ENCODE results near the gene BAIAP3.

The BAIAP3 gene

GRCh38 chr16:1349351-1349750 lies 15.9 kb downstream of the BAIAP3 start:
- no peak for DNase-seq

GRCh38 chr16:1349951-1350350 lies 16.5 kb downstream of the BAIAP3 start:
- DNase-seq: no peak

GRCh38 chr16:1350691-1351090 lies 17.2 kb downstream of the BAIAP3 start:
- DNase-seq: no peak

- peak; percentile 48 for DNase-seq
Observed at GRCh38 chr16:1351215-1351581, 17.8 kb downstream of the BAIAP3 start.

GRCh38 chr16:1351582-1352362 lies 18.3 kb downstream of the BAIAP3 start, which contains the start of the genes GNPTG and TSR3:
GNPTG (plus strand) TSS chr16:1351931; CDS start chr16:1351966, 35 bp downstream.
TSR3 (minus strand) TSS chr16:1351878; CDS start chr16:1351804, 74 bp downstream.
- peak; percentile 89 for DNase-seq

GRCh38 chr16:1354815-1355540 lies 21.5 kb downstream of the BAIAP3 start:
- no peak for DNase-seq

- DNase-seq: no peak
Observed at GRCh38 chr16:1355591-1355990, 22.1 kb downstream of the BAIAP3 start.

- no peak for DNase-seq
Observed at GRCh38 chr16:1356061-1356900, 22.8 kb downstream of the BAIAP3 start.

GRCh38 chr16:1357906-1358566 lies 24.6 kb downstream of the BAIAP3 start:
- no peak for DNase-seq

- DNase-seq: no peak
Observed at GRCh38 chr16:1361685-1362360, 28.4 kb downstream of the BAIAP3 start.

- DNase-seq: no peak
Observed at GRCh38 chr16:1362807-1363206, 29.4 kb downstream of the BAIAP3 start.

GRCh38 chr16:1363501-1364041 lies 30.1 kb downstream of the BAIAP3 start:
- peak; percentile 81 for DNase-seq

- no peak for DNase-seq
Observed at GRCh38 chr16:1364510-1364909, 31.1 kb downstream of the BAIAP3 start.

- DNase-seq: no peak
Observed at GRCh38 chr16:1366060-1366711, 32.7 kb downstream of the BAIAP3 start.

- DNase-seq: no peak
Observed at GRCh38 chr16:1366712-1367299, 33.4 kb downstream of the BAIAP3 start.

GRCh38 chr16:1367486-1368174 lies 34.2 kb downstream of the BAIAP3 start:
- DNase-seq: no peak

GRCh38 chr16:1371054-1371978 lies 37.9 kb downstream of the BAIAP3 start:
- DNase-seq: no peak

GRCh38 chr16:1372292-1372950 lies 39.0 kb downstream of the BAIAP3 start:
- no peak for DNase-seq

Data from stimulated activated CD8-positive, alpha-beta memory T cell treated with anti-CD3 and anti-CD28 coated beads, Interleukin-4, amount 100 ng/mL, for 48 hours (primary cell).